Measurements from ENCODE around the gene SEC24C. TPM values are rescaled to one million over a fixed set of nuclear protein-coding genes. Genes with fewer than 3 reads are reported as not detected.
A peak's percentile ranks its signal among the peaks of the same experiment; 100 is the strongest.

Gene SEC24C
- total RNA-seq, 2 donors from 2014 or later, result 65.1 to 75.5 TPM

DNA sequence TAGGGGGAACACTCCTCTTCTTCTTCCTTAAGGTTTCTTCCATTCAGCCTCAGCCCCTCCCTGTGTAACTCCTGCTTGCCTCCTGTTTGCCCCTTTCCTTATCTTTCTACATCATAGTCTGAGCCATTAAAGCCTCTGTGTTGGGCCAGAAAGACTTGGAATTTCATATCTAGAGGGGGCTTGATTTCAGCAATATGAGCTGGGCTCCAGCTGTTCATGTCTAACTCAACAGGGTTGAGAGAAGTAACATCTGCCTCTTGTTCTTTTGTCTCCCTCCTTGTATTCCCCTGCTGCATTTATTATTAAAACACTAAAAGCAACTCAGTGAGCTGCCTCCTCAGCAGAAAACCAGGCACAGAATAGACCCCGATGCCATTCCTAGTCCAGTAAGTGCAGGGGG is 17.6 kb downstream of the SEC24C start:
- intact Hi-C loops (cut with DNase I, micrococcal nuclease), result no loop called here
- ATAC-seq, result no peak
- no peak for DNase-seq

DNA sequence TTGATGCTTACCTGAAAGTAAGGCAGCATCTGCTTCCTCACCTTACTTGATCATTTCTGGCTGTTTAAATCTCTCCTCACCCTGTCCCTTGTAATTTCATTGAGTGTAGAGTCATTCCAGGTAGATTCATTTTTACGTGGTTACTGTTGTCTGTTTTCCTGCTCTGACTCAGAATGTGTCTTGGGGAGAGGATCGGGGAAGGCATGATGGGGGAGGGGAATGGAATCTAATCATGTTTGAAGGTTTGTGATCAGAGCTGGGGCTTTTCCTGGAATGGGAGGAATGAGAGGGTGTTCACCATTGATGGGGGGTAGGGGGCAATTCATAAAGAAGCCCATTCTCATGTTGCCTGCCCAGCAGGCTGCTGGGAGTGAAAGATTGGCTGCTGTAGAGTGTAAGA is 18.7 kb downstream of the SEC24C start:
- no peak for DNase-seq
- no peak for ATAC-seq

GRCh38 chr10:73763343-73763742 is 19.2 kb downstream of the SEC24C start:
- DNase-seq (no peak), ATAC-seq (no peak)

More for the DNA sequence above, 18.7 kb downstream of the SEC24C start:
- intact Hi-C loops (cut with DNase I, micrococcal nuclease), result no loop called here

GRCh38 chr10:73765066-73765465 is 20.9 kb downstream of the SEC24C start:
- no peak for ATAC-seq
- intact Hi-C loops (cut with DNase I, micrococcal nuclease), result no loop called here
- no peak for DNase-seq

More at GRCh38 chr10:73763343-73763742, 19.2 kb downstream of the SEC24C start:
- intact Hi-C loops (cut with DNase I, micrococcal nuclease), result no loop called here

DNA sequence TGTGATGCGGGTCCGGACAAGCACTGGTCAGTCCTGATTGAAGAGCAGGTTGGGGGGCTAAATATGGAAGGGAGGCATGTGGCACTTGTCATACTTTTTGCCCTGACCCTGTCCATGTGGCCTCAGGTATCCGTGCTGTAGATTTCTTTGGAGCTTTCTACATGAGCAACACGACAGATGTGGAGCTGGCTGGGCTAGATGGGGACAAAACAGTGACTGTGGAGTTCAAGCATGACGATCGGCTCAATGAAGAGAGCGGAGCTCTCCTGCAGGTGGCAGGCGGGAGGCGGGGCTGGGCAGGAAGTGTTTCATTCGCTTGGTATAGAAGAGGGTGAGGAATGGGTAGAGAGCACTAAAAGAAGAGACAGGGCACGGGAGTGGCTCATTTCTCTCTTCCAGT is 24.7 kb downstream of the SEC24C start:
- DNase-seq (peak in 1 of 2 donors; percentile 61), ATAC-seq (peak; percentile 15)
- intact Hi-C loops (cut with DNase I, micrococcal nuclease), result no loop called here

GRCh38 chr10:73769396-73769795 is 25.2 kb downstream of the SEC24C start:
- DNase-seq (no peak), ATAC-seq (no peak)
- intact Hi-C loops (cut with DNase I, micrococcal nuclease), result no loop called here

GRCh38 chr10:73771722-73772280 is 27.6 kb downstream of the SEC24C start:
- peak; percentile 55 for ATAC-seq

GRCh38 chr10:73772281-73773151 is 28.3 kb downstream of the SEC24C start:
- DNase-seq (peak; percentile 88), ATAC-seq (peak; percentile 79)
- intact Hi-C loops (cut with DNase I, micrococcal nuclease), result no loop called here

More at GRCh38 chr10:73771722-73772280, 27.6 kb downstream of the SEC24C start:
- intact Hi-C loops (cut with DNase I, micrococcal nuclease), result no loop called here
- DNase-seq, result peak; percentile 87 to 91

DNA sequence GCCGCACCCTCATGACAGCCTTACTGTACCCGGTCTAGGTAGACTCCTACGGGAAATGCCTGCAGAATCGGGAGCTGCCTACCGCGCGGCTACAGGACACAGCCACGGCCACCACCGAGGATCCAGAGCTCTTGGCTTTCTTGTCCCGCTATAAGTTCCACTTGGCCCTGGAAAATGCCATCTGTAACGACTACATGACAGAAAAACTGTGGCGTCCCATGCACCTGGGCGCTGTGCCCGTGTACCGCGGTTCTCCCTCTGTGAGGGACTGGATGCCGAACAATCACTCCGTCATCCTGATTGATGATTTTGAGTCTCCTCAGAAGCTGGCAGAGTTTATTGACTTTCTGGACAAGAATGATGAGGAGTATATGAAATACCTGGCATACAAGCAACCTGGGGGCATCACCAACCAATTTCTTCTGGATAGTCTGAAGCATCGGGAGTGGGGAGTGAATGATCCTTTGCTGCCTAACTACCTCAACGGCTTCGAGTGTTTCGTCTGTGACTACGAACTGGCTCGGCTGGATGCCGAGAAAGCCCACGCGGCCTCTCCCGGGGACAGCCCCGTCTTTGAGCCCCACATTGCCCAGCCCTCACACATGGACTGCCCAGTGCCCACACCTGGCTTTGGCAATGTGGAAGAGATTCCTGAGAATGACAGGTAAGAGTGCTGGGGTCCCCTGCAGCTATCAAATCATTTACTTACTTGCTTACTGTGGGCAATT is 29.1 kb downstream of the SEC24C start:
- ATAC-seq (no peak), DNase-seq (no peak)
- intact Hi-C loops (cut with DNase I, micrococcal nuclease), result no loop called here

DNA sequence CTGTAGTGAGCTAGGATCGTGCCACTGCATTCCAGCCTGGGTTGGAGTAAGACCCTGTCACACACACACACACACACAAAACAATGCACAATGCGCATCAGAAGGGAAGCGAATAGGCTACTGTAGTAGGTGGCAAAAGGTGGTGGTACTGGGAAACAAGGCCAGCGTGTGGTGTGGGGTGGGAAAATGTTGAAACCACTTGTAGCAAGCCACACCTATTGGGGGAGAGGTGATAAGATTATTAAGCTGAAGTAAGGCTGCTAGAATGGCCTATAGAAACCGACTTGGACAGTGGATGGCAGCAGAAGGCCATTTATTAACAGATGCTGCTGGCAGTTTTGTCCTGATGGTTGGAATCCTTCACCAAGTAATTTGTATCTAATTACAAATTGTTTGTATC is 30.5 kb downstream of the SEC24C start:
- intact Hi-C loops (cut with DNase I, micrococcal nuclease), result no loop called here
- DNase-seq (no peak), ATAC-seq (no peak)

DNA sequence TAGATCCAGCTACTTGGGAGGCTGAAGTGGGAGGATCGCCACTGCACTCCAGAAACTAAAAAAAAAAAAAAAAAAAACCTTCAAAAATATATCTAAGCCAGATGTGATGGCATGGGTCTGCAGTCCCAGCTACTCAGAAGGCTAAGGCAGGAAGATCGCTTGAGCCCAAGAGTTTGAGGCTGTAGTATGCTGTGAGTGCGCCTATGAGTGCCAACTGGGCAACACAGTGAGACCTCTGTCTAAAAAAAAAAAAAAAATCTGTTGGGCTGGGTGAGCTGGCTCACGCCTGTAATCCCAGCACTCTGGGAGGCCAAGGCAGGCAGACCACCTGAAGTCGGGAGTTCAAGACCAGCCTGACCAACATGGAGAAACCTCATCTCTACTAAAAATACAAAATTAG is 34.8 kb downstream of the SEC24C start:
- no peak for ATAC-seq
- intact Hi-C loops (cut with DNase I, micrococcal nuclease), result no loop called here
- no peak for DNase-seq

- intact Hi-C loops (cut with DNase I, micrococcal nuclease), result no loop called here
- DNase-seq (no peak), ATAC-seq (no peak)
Measured at GRCh38 chr10:73779539-73780197, 35.5 kb downstream of the SEC24C start.

GRCh38 chr10:73780301-73780700 is 36.1 kb downstream of the SEC24C start:
- intact Hi-C loops (cut with DNase I, micrococcal nuclease), result no loop called here
- no peak for ATAC-seq

DNA sequence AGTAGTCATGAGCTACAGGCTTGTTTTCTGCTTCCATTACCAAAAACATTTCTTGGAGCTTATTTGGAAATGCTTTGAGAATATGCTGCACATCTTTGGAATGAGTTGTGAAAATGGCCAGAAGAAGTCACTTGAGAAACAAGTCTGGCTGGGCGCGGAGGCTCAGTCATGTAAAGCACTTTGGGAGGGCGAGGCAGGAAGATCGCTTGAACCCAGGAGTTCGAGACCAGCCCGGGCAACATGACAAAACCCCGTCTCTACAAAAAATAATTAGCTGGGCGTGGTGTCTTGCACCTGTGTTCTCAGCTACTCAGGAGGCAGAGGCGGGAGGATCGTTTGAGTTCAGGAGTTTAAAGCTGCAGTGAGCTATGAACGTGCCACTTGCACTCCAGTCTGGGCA is 36.8 kb downstream of the SEC24C start:
- DNase-seq, result no peak

More at GRCh38 chr10:73780301-73780700, 36.1 kb downstream of the SEC24C start:
- no peak for DNase-seq

DNA sequence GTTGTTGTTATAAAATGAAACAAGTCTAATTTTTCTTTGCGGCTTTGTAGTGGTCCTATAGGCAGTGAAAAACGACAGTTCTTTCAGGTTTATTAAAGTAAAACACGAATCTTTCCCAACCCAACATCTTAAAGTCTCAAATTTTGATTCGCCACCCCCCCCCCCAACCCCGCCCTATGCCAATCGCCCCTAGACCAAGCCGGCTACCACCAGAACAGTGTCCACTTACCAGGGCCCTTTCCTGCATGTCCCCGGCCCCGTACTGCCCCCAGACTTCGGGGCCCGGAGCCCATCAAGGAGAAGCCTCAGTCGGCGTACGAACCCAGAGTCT is 37.3 kb downstream of the SEC24C start:
- intact Hi-C loops (cut with DNase I, micrococcal nuclease), result no loop called here
- DNase-seq (no peak), ATAC-seq (no peak)

More for the DNA sequence above, 36.8 kb downstream of the SEC24C start:
- no peak for ATAC-seq
- intact Hi-C loops (cut with DNase I, micrococcal nuclease), result no loop called here

DNA sequence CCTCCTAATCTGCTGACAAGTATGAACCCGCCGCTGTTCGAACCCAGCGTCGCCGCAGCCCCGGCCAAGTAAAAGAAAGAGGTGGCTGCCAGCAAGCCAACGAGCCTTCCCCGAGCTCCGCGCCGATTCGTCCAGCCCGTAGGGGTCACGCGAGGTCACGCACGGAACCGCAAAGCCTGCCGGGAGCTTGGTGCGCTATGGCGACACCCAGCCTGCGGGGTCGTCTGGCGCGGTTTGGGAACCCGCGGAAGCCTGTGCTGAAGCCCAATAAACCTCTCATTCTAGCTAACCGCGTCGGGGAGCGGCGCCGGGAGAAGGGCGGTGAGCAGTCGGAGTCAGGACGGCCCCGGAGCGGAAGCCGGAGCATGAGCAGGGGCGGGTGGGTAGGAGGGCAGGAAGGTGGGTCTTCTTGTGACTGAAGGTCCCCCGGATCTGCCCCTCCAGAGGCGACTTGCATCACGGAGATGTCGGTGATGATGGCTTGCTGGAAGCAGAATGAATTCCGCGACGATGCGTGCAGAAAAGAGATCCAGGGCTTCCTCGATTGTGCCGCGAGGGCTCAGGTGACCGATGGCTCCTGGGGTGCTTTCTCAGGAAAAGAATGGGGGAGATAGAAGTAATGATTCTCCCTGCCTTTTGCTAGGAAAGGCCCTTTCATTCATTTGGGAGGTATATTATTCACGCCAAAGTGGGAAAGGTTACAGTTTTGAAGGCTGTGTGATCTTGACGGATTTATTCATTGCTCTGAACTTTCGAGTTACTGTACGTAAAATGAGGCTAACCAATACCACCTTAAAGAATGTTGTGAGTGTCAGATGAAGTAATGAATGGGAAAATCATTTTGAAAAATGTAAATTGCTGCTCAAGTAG is 37.9 kb downstream of the SEC24C start, which contains the start of gene CHCHD1:
Gene CHCHD1, plus strand, starts transcription at position 170 of the 870 bp plus-strand sequence. Its CDS starts 28 bp downstream, at position 198.
- peak; percentile 71 for ATAC-seq
- peak; percentile 92 to 96 for DNase-seq
- intact Hi-C loops (cut with DNase I, micrococcal nuclease), result no loop called here

GRCh38 chr10:73782749-73783085 is 38.5 kb downstream of the SEC24C start:
- no peak for DNase-seq
- intact Hi-C loops (cut with DNase I, micrococcal nuclease), result no loop called here
- ATAC-seq, result no peak

GRCh38 chr10:73785211-73785720 is 41.1 kb downstream of the SEC24C start, which contains the start of gene ZSWIM8:
TSS of gene ZSWIM8 (plus strand) at chr10:73785606. CDS start at chr10:73785879, 273 bp downstream.
- peak; percentile 89 to 93 for DNase-seq
- ATAC-seq, result peak; percentile 79
- intact Hi-C loops (cut with DNase I, micrococcal nuclease), result no loop called here
